Measurements from ENCODE around the gene MYL6. TPM values are rescaled to one million over a fixed set of nuclear protein-coding genes. Genes with fewer than 3 reads are reported as not detected.
"Not testable (repeated sequence)": the region's sequence is repeated elsewhere in the genome, so short reads cannot be mapped to it uniquely, and the experiment has no call there.

Gene MYL6
- total RNA-seq, 1 donor from 2014 or later, result 376 TPM

DNA sequence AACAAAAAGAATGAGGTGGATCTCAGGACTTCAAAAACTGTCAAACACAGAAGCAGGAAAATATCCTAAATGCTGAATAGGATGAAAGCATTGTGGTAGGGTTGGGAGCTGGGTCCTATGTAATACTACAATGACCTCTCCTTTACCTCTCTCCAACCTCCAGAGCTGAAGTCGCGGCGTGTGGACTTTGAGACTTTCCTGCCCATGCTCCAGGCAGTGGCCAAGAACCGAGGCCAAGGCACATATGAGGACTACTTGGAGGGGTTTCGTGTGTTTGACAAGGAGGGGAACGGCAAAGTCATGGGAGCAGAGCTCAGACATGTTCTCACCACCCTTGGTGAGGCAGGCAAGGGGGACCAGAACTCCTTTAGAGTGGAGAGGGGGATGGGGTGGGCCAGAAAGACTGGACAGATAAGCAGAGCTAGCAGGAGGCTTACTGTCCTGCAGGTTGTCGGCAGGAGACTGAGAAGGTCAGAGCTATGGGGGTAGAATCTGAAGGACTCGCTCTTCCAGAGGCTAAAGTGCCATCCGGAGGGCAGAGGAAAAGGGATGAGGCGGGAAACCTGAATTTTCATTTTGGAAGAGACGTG lies 2.8 kb upstream of the MYL6 start:
- DNase-seq (ENCODE audit: low spot score) (peak; percentile 69), ATAC-seq (peak; percentile 41)

DNA sequence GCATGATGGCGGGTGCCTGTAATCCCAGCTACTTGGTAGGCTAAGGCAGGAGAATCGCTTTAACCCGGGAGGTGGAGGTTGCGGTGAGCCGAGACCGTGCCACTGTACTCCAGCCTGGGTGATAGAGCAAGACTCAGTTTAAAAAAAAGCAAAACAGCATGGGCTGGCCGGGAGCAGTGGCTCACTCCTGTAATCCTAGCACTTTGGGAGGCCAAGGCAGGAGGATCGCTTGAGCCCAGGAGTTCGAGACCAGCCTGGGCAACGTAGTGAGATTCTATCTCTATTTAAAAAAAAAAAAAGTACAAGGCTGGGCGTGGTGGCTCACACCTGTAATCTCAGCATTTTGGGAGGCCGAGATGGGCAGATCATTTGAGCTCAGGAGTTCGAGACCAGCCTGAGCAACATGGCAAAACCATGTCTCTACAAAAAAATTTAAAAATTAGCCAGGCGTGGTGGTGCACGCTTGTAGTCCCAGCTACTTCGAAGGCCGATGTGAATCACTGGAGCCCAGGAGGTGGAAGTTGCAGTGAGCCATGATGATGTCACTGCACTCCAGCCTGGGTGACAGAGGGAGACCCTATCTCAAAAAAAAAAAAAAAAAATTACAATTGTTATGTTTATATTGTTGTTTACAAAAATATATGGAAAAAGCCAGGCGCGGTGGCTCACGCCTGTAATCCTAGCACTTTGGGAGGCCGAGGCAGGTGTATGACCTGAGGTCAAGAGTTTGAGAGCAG lies 1.5 kb upstream of the MYL6 start:
- ATAC-seq; DNase-seq (ENCODE audit: low spot score): not testable (repeated sequence)

DNA sequence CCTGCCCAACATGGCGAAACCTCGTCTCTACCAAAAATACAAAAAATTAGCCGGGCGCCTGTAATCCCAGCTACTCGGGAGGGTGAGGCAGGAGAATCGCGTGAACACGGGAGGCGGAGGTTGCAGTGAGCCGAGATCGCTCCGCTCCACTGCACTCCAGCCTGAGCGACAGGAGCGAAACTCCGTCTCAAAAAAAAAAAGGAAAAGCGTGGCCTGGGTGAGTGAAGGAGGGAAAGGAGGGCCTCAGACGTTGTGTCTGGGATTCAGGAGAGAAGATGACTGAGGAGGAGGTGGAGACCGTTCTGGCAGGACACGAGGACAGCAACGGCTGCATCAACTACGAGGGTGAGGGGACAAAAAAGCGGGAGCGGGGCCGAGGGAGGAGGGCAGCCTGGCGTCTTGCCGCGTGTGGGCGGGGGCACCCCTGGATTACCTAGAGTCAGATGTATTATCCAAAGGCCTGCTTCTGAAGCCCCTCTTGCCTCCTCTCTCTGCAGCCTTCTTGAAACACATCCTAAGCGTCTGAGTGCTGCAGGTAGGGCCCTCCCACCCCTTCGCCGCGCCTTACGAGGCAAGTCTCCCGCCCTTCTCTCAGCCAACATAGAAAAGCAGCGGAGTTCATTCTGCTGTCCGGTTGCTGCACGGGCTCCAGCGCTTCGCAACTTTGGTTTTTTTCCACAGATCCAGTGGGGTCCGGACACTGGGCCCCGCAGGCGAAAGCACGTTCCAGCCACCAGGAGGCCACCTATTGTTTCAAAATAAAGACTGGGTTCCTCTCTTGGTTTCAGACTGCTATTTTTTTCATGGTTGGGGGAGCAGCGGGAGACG lies 744 bp upstream of the MYL6 start:
- ATAC-seq (peak; percentile 48), DNase-seq (ENCODE audit: low spot score) (peak; percentile 69)

DNA sequence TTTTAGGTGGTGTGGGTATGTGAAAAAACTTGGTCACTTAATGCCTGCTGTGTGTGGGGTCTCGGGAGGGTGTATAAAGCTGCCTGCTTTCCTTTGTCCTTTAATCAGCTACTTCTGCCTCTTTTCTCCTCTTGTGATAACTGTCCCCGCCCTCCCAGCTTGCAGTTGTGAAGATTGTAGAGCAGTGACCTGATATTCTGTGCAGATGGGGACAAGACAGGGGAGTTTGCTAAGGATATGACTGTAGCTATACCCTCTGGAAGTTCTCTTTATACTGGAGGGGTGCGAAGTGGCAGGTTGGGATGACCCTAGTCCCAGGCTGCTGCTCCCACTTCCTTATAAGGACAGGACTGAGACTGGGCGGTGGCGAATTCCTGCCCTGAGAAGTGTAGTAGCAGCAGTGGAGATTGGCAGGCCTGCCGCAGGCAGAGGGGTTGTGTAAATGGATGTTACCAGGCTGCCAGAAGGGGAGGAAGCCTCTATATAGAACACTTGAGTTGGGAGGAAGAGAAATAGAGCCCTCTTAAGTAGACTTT lies 835 bp downstream of the MYL6 start:
- ATAC-seq, result peak; percentile 29
- DNase-seq (ENCODE audit: low spot score), result peak; percentile 71

DNA sequence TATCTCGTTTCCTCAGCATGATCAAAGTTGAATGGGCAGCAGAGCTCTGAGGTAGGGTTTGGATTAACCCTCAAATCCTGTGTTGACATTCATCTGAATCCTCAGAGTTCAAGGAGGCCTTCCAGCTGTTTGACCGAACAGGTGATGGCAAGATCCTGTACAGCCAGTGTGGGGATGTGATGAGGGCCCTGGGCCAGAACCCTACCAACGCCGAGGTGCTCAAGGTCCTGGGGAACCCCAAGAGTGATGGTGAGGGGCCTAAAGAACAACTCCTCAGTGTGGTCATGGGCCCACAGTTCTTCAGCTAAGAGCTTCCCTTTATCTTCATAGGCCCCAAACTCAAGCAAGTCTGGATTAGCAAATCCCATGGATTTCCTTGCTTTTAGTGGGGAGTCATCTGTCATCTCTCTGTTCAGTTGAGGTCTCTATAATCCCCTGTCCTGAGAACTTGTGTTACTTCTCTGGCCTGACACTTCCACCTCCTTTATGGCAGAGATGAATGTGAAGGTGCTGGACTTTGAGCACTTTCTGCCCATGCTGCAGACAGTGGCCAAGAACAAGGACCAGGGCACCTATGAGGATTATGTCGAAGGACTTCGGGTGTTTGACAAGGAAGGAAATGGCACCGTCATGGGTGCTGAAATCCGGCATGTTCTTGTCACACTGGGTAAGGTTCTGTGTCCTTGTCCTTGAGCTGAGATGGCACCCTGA lies 1.5 kb downstream of the MYL6 start:
- no peak for DNase-seq (ENCODE audit: low spot score)
- ATAC-seq, result no peak

DNA sequence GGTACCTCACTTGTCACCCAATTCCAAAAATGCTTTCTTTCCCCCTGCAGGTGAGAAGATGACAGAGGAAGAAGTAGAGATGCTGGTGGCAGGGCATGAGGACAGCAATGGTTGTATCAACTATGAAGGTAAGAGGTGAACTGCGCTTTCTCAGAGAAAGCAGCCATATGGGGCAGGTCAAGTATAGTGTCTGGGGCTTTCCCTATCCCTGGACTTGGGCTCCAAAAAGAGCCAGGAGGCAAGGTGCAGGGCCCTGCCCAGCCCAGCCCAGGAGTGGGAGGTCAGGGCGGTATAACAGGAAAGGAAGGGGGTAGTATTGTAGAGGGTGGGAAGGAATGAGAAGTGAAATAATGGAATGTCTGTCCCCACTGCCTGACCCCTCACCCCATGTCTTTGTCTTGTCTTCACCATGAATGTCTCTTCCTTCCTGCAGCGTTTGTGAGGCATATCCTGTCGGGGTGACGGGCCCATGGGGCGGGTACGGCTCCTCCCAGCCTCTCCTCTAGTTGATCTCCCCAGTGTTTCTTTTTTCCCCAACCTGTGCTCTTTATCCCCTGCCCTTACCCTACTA lies 2.1 kb downstream of the MYL6 start:
- no peak for ATAC-seq
- no peak for DNase-seq (ENCODE audit: low spot score)

DNA sequence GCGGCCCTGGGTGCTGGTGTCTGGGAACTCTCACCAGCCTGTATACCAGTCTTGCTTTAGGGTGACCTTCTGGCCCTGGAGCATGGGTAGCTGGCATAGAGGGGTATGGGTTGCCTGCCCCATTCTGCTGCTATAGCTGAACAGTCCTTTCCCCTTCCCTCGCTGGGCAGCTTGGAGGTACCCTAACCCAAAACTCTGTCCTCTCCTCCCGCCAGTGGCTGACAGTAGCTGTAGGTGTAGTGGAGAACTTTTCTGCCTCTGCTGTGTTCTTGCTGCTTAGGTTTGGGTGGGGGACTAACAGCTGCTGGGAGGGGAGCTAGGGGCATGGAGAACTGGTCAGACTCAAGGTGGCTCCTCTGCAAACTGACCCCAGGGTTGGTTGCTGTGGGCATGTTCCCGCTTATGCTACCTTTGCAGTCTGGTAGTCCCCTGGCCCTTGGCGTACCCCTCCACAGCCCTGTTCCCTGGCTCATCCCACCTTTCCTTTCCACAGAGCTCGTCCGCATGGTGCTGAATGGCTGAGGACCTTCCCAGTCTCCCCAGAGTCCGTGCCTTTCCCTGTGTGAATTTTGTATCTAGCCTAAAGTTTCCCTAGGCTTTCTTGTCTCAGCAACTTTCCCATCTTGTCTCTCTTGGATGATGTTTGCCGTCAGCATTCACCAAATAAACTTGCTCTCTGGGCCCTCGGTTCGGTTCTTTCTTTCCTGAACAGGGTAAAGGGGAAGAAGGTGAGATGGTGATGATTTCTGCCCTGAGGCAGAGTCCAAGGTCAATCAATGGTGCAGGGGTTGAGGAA lies 2.9 kb downstream of the MYL6 start:
- DNase-seq (ENCODE audit: low spot score), result no peak
- ATAC-seq, result no peak

DNA sequence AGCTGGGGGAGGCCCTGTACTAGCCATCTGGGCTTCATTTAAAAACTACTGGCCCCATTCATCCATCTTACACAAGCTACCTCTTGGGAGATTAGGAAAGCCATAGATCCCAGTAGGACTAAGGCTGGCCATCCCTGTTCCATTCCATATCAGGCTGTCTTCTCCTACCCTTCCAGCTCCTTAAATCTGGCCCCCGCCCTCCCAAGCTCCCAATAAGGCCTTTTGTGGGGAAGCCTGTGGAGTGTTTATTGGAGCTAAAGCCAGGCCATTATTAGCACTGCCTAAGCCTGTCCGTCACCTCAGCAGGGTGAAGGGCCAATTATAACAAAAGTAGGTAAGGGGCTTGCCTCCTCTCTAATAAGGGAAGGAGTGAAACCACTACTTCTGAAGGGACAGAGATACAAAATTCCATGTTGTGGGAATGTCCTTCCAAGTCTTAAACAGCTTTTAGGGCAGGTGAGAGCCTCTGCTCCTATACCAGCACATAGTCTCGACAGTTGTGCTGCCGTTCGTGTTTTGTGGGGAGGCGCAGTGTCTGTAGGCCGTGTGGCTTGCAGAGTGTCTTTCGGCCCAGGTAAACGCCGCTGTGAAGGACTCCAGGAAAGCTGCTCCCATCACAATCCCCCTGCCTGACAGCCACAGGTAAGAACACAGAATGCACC lies 3.7 kb downstream of the MYL6 start:
- no peak for ATAC-seq
- no peak for DNase-seq (ENCODE audit: low spot score)

DNA sequence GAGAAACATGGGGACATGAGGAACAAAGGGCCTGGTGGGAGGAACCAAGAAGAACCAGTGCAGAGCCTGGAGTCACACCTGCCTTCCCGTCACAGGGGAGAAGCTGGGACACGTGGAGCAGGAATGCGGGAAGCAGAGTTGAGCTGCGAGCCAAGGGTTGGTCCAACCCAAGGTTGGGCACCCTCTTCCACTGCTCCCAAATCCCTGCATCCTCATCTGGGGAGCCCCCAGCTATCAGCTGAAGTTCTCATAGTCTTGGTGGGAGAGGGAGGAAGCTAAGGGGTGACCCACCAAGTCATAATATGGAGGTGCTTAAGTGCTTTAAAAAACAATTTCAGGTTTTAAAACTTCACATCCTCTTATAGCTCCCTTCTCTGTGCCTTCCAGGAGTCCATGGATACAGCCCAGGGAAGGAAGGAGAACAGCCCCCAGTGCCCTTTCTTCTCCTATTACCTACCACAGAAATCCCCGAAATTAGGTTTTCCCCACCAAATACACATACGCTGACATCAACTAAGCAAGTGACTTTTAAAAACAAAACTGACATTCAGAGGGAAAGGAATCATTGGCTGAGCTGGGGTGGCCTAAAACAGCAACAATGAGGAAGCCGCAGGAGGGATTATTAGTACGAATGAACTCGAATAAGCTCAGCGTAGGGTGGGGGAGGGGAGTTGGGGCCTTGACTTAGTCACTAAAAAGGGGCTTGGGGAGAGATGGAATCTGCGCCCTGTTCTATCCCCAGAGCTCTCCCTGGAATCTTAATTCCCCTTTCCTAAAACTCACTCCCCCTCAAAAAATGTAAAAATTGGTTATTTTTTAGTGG lies 4.5 kb downstream of the MYL6 start:
- ATAC-seq (no peak), DNase-seq (ENCODE audit: low spot score) (no peak)

DNA sequence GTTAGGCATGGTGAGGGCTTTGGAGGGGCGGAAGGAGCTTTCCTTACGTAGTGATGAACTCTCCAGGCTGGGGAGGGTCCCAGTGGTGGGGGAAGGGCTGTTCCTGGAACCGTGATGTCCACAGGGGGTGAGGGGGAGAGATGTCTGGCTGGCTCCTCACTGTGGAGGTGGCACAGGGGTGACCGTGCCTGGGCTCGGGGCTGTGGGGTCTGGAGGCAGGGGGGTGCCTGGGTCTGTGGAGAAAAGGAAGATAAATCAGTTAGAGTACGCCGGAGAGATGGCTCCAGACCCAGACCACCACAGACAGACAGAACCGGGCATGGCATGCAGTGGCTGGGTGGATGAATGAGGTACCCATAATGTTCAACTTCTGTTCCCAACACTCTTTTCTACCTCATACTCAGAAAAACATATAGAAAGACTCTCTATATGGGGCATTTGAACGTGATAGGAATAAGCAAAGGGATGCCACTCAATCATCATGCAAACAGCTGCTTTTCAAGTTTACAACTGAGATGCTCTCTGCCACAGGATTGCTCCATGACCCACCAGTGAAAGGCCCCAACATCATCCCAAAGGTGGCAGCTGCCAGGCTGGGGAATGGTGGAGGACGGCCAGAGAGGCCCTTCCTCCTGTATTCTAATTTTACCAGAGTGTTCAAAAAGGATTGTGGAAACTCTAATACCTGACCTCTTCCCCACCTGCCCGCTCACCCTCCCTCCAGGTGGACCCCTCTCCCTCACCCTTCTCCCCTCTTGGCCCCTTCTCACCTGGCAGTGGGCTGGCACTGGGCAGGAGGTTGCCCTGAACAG lies 5.6 kb downstream of the MYL6 start:
- DNase-seq (ENCODE audit: low spot score) (no peak), ATAC-seq (no peak)

DNA sequence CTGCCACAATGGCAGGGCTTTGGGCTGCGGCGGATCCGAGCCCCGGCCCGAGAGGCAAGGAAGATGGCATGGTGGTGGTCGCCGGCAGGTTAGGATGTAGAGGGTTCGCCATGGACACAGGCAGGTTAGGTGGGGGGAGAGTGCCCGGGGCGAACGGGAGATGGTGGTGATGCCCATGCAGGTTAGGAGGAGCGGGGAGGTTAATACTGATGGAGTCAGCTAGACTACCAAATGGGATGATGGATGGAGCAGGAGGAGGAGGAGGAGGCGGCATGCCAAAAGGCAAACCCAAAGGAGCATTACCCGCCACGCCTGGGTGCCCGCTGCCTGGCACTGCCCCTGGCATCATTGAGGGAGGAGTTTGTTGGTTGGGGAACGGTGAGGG lies 6.2 kb downstream of the MYL6 start:
- ATAC-seq (no peak), DNase-seq (ENCODE audit: low spot score) (no peak)

DNA sequence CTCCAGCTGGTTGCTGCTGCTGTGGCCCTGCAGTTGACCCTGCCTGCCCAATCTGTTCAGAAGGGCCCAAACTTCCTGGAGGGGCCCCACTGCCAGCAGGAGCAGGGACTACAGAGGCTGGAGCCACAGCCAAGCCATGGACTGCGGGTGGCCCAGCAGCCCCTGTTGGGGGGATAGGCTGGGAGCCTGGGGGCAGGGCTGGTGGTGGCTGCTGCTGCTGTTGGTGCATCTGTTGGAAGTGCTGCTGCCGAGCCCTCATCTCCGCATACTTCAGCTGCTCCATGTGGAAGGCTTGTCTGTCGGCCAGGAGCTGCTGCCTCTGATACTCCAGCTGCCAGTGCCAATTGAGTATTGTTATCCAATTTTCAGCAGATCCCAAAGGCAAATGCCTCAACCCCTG lies 7.2 kb downstream of the MYL6 start:
- no peak for ATAC-seq
- DNase-seq (ENCODE audit: low spot score), result no peak

DNA sequence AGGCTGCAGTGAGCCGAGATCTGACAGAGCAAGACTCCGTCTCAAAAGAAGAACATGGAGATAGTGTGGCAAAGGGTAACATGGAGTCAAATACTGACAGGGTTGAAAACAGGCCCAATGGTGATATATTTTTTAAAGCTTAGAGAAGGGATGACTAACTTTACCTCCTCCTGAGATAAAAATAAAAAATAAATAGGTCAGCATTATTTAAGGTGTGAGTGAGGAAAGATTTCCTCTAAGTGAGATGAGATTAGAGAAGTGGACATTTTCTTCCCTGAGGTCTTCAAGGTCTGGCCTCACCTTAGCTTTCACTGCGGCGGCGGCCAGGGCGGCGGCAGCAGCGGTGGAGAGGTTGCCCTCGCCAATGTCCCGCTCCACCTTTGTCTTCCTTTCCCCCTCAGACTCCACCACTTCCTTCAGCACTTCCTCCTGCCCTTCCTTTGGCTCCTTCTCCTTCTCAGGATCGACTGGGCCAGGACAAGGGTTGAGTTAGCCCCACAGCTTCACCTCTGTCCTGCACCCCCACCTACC lies 11.1 kb downstream of the MYL6 start:
- DNase-seq (ENCODE audit: low spot score), result no peak
- ATAC-seq, result no peak

DNA sequence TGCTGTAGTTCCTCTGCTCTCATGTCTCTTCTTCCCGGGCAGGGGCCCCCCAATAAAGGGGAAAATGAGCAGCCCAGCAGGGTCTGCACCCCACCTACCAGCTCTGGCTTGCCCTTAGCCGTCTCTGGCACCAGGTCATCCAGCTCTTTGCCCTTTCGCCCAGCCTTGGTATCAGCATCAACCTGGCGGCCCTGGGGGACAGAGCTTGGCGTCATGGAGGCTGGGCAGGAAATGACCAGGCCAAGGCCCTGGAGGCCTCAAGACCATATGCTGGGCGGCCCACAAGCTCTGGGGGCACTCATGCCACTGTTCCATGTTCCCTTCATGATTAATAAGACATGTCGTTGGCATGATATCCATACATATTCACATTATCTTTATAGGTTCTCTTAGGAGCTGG lies 14.7 kb downstream of the MYL6 start:
- DNase-seq (ENCODE audit: low spot score), result no peak
- no peak for ATAC-seq

DNA sequence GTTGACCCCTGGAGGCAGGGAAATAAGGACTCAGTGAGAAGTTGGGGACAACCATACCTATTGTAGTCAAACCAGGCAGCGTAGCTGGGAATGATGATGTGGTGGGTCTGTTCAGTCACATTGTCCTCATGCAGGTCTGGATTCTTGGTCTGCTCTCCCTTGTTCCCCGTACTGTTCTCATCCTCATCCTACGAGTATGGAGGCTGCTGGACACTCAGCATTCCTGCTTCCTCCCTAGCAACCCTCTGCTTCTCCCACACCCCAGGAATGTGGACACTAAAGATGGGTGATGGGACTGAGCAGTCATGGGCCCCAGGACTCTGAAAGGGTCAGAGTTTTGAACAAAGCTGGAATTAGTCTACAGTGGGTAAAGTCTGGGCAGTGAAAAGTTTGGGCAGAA lies 20.2 kb downstream of the MYL6 start:
- no peak for DNase-seq (ENCODE audit: low spot score)
- no peak for ATAC-seq

DNA sequence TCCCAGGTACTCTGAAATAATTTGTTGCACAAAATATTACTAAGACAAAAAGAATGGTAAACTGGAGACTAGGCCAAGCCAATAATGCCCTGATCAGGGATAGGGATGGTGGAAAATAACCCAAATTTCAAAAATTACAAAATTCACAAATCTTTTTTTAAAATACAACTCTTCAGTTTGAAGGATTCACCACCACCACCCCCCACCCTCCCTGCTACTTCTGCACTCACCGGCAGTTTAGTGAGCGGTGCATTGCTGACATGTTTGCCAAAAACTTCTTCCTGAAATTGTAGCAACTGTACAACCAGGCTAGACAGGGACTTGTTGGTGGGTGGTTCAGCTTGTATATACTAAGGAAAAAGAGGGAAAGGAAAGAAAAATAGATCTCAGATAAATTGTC lies 28.8 kb downstream of the MYL6 start:
- DNase-seq (ENCODE audit: low spot score), result no peak
- ATAC-seq, result no peak

DNA sequence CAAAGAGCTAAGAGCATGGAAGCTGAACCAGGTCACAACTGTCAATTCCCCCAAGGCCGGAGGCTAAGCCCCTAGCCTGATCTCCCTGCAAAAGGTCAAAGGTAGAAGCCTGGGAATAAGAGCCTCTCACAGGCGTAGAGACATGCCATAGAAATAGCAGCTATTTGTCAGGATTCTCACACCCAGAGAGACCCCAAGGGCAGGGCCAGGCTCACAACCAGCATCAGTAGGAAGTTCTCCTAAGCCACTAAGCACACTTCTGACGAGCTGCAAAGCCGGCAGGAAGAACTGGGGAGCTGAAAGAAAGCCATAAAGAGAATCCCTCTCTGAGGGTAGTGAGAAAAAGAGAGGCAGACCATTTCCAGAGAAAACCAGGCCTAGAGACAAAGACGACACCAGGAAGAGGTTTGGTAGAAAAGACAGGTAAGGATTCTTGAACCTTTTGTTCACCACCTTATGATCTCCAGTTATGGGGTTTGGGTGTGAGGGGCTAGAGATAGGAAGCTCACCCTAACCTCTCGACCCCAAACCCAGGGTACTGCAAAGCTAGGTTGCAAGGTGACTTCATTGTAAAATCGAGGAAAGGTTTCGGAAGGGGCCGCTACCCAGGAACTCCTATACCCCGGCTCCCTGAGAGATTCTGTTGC lies 30.1 kb downstream of the MYL6 start:
- DNase-seq (ENCODE audit: low spot score), result no peak
- ATAC-seq, result no peak

Data from left lobe of liver (tissue), 2 donors.